Astrocyte of the spinal cord (primary cell): ENCODE measurements around the gene SNX25.
"Not testable (repeated sequence)": the region's sequence is repeated elsewhere in the genome, so short reads cannot be mapped to it uniquely, and the experiment has no call there.

Experiments
- DNase-seq: peaks from one replicate; pipeline ENCODE4 v3.0.0; 2011; ENCODE audit warnings: low read depth, low spot score
- H3K4me3 ChIP-seq: 2 replicates; pipeline ENCODE4 v1.5.1; 2011; ENCODE audit warnings: low read depth, mild to moderate bottlenecking, low read length, moderate library complexity
- CTCF ChIP-seq: IDR thresholded peaks from 2 replicates; pipeline ENCODE4 v1.5.1; 2012; ENCODE audit warnings: low read depth, mild to moderate bottlenecking, low read length, inconsistent platforms
- in situ Hi-C: cut with HindIII; loops from 2 replicates; pipeline ENCODE4 v1.10.0; 2017; ENCODE audit warnings: low sequenced_read_pairs

Gene SNX25

GRCh38 chr4:185307136-185307950 is 97.9 kb downstream of the SNX25 start:
- in situ Hi-C loops: no loop called here
- no peak for DNase-seq
- H3K4me3 ChIP-seq: no peak overlapping the region
- no peak for TF ChIP-seq CTCF

GRCh38 chr4:185309770-185310169 is 100.4 kb downstream of the SNX25 start:
- no peak for TF ChIP-seq CTCF

GRCh38 chr4:185311113-185311888 is 101.9 kb downstream of the SNX25 start:
- no peak overlapping the region for H3K4me3 ChIP-seq
- no peak for DNase-seq
- TF ChIP-seq CTCF: no peak
- in situ Hi-C loops: no loop called here

More at GRCh38 chr4:185309770-185310169, 100.4 kb downstream of the SNX25 start:
- in situ Hi-C loops: no loop called here
- DNase-seq: no peak
- H3K4me3 ChIP-seq: no peak overlapping the region

GRCh38 chr4:185312699-185313098 is 103.3 kb downstream of the SNX25 start:
- no peak for TF ChIP-seq CTCF
- in situ Hi-C loops: no loop called here

GRCh38 chr4:185317462-185317861 is 108.1 kb downstream of the SNX25 start:
- in situ Hi-C loops, H3K4me3 ChIP-seq, DNase-seq: not testable (repeated sequence)

More at GRCh38 chr4:185312699-185313098, 103.3 kb downstream of the SNX25 start:
- DNase-seq: no peak
- no peak overlapping the region for H3K4me3 ChIP-seq

GRCh38 chr4:185317880-185318279 is 108.5 kb downstream of the SNX25 start:
- in situ Hi-C loops: no loop called here
- no peak for DNase-seq
- H3K4me3 ChIP-seq: no peak overlapping the region
- no peak for TF ChIP-seq CTCF

- DNase-seq: peak; percentile 15
- TF ChIP-seq CTCF: no peak
- H3K4me3 ChIP-seq: no peak overlapping the region
- in situ Hi-C loops: no loop called here
Observed at GRCh38 chr4:185318679-185319078, 109.3 kb downstream of the SNX25 start.
